Sigmoid colon (tissue), 7 donors: Measurements from ENCODE around the gene ADAM19. TPM values are rescaled to one million over a fixed set of nuclear protein-coding genes. Genes with fewer than 3 reads are reported as not detected.

Experiments
- DNase-seq: peaks from one replicate; pipeline ENCODE4 v3.0.0-alpha.2; 2019
- H3K27ac ChIP-seq, 4 donors: fragments of 200-600 bp; sonication (generic); one replicate each; pipeline ENCODE4 v1.5.1; 2016 to 2019; ENCODE audit warnings: mild to moderate bottlenecking in 1 of 4
- H3K27me3 ChIP-seq, 3 donors: fragments of 200-600 bp; sonication (generic); one replicate each; pipeline ENCODE4 v1.5.1; 2019; ENCODE audit warnings: mild to moderate bottlenecking in 1 of 3
- H3K36me3 ChIP-seq, 4 donors: fragments of 200-600 bp; sonication (generic); one replicate each; pipeline ENCODE4 v1.5.1; 2016 to 2019
- H3K4me1 ChIP-seq, 4 donors: fragments of 200-600 bp; sonication (generic); one replicate each; pipeline ENCODE4 v1.5.1; 2017 to 2019
- H3K4me3 ChIP-seq, 4 donors: fragments of 200-600 bp; sonication (generic); one replicate each; pipeline ENCODE4 v1.5.1; 2017 to 2019; ENCODE audit warnings: mild to moderate bottlenecking in 2 of 4, moderate library complexity in 1 of 4
- H3K9me3 ChIP-seq, 4 donors: fragments of 200-600 bp in 3 of 4; sonication (generic) in 3 of 4; one replicate each; pipeline versions ENCODE4 v1.5.1 to v1.6.1; 2013 to 2019
- CTCF ChIP-seq, 4 experiments: fragments of 450-650 bp in 3 of 4; fragments of 200-600 bp in 1 of 4; IDR thresholded peaks; one replicate each; pipeline ENCODE4 v1.5.1; 2016 to 2019; ENCODE audit warnings: antibody characterized with exemption in 4 of 4, mild to moderate bottlenecking in 3 of 4, moderate library complexity in 2 of 4
- EP300 ChIP-seq, 4 donors: sonication (generic); formaldehyde crosslinking; IDR thresholded peaks; one replicate each; pipeline ENCODE4 v1.6.1; 2017; ENCODE audit warnings: antibody characterized with exemption in 4 of 4
- POLR2A ChIP-seq, 2 donors: fragments of 450-650 bp; IDR thresholded peaks; one replicate each; pipeline ENCODE4 v1.6.1; 2016; ENCODE audit warnings: antibody characterized with exemption in 2 of 2, mild to moderate bottlenecking in 2 of 2, moderate library complexity in 2 of 2
- POLR2AphosphoS5 ChIP-seq, 4 donors: sonication (generic); formaldehyde crosslinking; IDR thresholded peaks; one replicate each; pipeline ENCODE4 v1.6.1; 2017; ENCODE audit warnings: antibody characterized with exemption in 4 of 4
- WGBS, 2 donors: extraction: QIAGEN DNeasy Blood & Tissue Kit; methylation state at CpG; one replicate each; pipeline ENCODE4 v1.1.7; 2013; 5-methylcytosine and 5-hydroxymethylcytosine counted together
- intact Hi-C: fragments of 100-400 bp; cut with DNase I; formaldehyde crosslinking; loops from one replicate; pipeline ENCODE4 v1.15.1; 2023
- polyA plus RNA-seq, 3 donors: library from polyadenylated mRNA; stranded (reverse); fragments of 200-250 nt; gene quantifications; one replicate each; pipeline ENCODE4 v1.2.3, GENCODE V29; 2013
- total RNA-seq, 4 donors: library from RNA; depleted of rRNA; stranded (reverse); fragments of >200 nt; gene quantifications; one replicate each; pipeline ENCODE4 v1.1.0, GENCODE V29; 2016
- donor health status: healthy with polysubstance abuse.
- donor health status: Bipolar disorder and iron deficiency.
- donor health status: healthy.

The ADAM19 gene, protein sequence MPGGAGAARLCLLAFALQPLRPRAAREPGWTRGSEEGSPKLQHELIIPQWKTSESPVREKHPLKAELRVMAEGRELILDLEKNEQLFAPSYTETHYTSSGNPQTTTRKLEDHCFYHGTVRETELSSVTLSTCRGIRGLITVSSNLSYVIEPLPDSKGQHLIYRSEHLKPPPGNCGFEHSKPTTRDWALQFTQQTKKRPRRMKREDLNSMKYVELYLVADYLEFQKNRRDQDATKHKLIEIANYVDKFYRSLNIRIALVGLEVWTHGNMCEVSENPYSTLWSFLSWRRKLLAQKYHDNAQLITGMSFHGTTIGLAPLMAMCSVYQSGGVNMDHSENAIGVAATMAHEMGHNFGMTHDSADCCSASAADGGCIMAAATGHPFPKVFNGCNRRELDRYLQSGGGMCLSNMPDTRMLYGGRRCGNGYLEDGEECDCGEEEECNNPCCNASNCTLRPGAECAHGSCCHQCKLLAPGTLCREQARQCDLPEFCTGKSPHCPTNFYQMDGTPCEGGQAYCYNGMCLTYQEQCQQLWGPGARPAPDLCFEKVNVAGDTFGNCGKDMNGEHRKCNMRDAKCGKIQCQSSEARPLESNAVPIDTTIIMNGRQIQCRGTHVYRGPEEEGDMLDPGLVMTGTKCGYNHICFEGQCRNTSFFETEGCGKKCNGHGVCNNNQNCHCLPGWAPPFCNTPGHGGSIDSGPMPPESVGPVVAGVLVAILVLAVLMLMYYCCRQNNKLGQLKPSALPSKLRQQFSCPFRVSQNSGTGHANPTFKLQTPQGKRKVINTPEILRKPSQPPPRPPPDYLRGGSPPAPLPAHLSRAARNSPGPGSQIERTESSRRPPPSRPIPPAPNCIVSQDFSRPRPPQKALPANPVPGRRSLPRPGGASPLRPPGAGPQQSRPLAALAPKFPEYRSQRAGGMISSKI
- total RNA-seq, result 10 to 100 TPM; 18.8 to 53.2 (median 35.0) TPM
- 10 to 100 TPM in 1 of 3 donors, 1 to 10 TPM in 2; 1.2 to 16.3 (median 1.2) TPM for polyA plus RNA-seq

DNA sequence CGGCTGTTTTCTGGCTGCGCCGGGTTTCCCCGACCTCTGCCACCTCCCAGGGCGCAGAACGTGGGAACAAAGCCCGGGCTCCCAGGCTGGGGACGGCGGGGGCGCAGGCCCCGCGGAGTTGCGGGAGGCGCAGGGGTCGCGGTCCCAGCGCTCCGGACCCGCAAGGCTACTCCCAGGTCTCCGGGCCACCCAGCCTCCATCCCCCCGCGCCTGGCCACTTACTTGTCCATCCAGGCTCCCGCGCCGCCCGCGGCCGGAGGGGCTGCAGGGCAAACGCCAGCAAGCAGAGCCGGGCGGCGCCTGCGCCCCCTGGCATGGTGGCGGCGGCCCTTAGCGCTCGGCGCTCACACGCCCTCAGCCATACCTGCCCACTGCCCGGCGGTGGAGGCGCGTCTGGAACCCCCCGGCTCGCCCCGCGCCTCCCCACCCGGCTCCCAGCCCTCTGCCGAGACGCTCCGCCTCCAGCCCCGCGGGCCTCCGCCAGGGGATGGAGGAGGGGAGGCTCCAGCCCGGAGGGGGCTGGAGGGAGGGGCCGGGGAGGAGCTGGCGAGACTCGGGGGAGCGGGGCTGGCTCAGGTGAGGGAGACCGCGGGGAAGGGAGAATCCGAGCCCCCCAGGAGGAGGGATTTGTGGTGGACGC, at the start of gene ADAM19:
TSS of gene ADAM19 (minus strand) at position 395 of the 640 bp plus-strand sequence. CDS start at position 316, 79 bp downstream.
- peaks cover 0 to 8% (median 0%) of the 10 kb centered on the region in 4 donors for H3K36me3 ChIP-seq
- peaks cover 0 to 45% (median 34%) of the 10 kb centered on the region in 4 donors for H3K4me1 ChIP-seq
- H3K9me3 ChIP-seq, result no peaks in the 10 kb centered on the region
- WGBS, 2 donors, result 1% methylated on average over 63 of the region's 63 CpGs
- H3K27ac ChIP-seq, result peak within 1 kb of the TSS; percentile 91 to 95 (median 94)
- H3K4me3 ChIP-seq, result peak within 1 kb of the TSS; percentile 77 to 89 (median 79)
- peak; percentile 83 for DNase-seq
- intact Hi-C loops, result loop anchor here (2.0 to 5.0 kb wide), 4 partner anchors 59 to 208 kb away; partner anchors contain the start of gene C5orf52
- no peaks in the 10 kb centered on the region for H3K27me3 ChIP-seq
- TF ChIP-seq POLR2A (IDR thresholded peaks at IDR 0.05), result peak in 1 of 2 donors; percentile 62
- TF ChIP-seq POLR2AphosphoS5 (IDR thresholded peaks at IDR 0.05), result peak; percentile 65 to 95 (median 82)
- peak; percentile 9 to 52 (median 32) for TF ChIP-seq CTCF (IDR thresholded peaks at IDR 0.05)
- TF ChIP-seq EP300 (IDR thresholded peaks at IDR 0.05), result no peak

DNA sequence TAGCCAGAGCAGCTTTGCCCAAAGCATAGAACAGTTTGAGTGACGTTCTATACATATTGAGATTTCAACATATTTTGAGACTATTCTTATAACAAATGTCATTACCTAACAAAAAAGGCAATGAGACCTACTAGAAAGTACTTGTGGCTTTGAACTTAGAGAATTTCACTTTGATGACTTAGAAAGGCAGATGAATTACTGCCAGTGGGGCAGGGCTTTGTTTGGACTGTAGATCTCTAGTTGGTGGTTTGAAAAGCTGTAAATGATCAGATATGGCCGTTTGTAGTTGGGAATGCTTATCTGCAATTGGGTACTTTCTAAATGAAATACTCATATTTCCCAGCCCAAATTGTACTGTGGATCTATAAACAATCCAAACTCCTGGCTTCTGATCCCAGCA, 48.6 kb upstream of the ADAM19 start:
- no peaks in the 10 kb centered on the region for H3K36me3 ChIP-seq
- H3K27ac ChIP-seq, result no peak overlapping the region
- DNase-seq, result no peak
- intact Hi-C loops, result no loop called here
- H3K4me3 ChIP-seq, result no peak overlapping the region
- H3K4me1 ChIP-seq, result no peaks in the 10 kb centered on the region
- no peaks in the 10 kb centered on the region for H3K27me3 ChIP-seq
- 13 to 48% methylated on average over 2 of the region's 2 CpGs for WGBS, 2 donors
- no peaks in the 10 kb centered on the region for H3K9me3 ChIP-seq
- TF ChIP-seq POLR2AphosphoS5 (IDR thresholded peaks at IDR 0.05) (no peak), POLR2A (IDR thresholded peaks at IDR 0.05) (no peak), CTCF (IDR thresholded peaks at IDR 0.05) (no peak), EP300 (IDR thresholded peaks at IDR 0.05) (no peak)

DNA sequence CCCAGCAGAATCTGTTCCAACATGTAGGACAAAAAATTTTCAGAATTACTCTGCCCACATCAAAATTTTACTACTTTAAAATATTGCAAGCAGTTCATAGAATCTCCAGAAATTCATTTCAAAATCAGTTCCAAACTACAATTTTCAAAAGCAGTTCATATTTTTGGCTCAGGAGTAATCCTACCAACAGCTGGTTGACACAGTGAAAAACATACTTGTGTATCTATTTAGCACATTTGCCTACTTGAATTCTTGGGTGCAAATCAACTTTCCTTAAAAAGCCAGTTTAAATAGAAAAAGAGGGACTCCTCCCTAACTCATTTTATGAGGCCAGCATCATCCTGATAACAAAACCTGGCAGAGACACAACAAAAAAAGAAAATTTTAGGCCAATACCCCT, 45.2 kb upstream of the ADAM19 start:
- intact Hi-C loops, result no loop called here
- Histone ChIP-seq H3K27me3 (no peaks in the 10 kb centered on the region), H3K4me1 (no peaks in the 10 kb centered on the region), H3K27ac (no peak overlapping the region), H3K4me3 (no peak overlapping the region), H3K9me3 (no peaks in the 10 kb centered on the region), H3K36me3 (no peaks in the 10 kb centered on the region)
- TF ChIP-seq EP300 (IDR thresholded peaks at IDR 0.05), result no peak
- no peak for TF ChIP-seq POLR2A (IDR thresholded peaks at IDR 0.05)
- TF ChIP-seq CTCF (IDR thresholded peaks at IDR 0.05), result no peak
- TF ChIP-seq POLR2AphosphoS5 (IDR thresholded peaks at IDR 0.05), result no peak
- no peak for DNase-seq

GRCh38 chr5:157618191-157618765, 42.7 kb upstream of the ADAM19 start:
- H3K36me3 ChIP-seq, result no peaks in the 10 kb centered on the region
- no peak overlapping the region for H3K4me3 ChIP-seq
- H3K4me1 ChIP-seq, result peaks cover 0 to 2% (median 0%) of the 10 kb centered on the region in 4 donors
- no peak for TF ChIP-seq POLR2A (IDR thresholded peaks at IDR 0.05)
- no peak for TF ChIP-seq POLR2AphosphoS5 (IDR thresholded peaks at IDR 0.05)
- TF ChIP-seq CTCF (IDR thresholded peaks at IDR 0.05), result no peak
- TF ChIP-seq EP300 (IDR thresholded peaks at IDR 0.05), result no peak
- no peak for DNase-seq
- no peaks in the 10 kb centered on the region for H3K27me3 ChIP-seq
- H3K27ac ChIP-seq, result no peak overlapping the region
- intact Hi-C loops, result no loop called here
- H3K9me3 ChIP-seq, result no peaks in the 10 kb centered on the region
- 94 to 95% methylated on average over 8 of the region's 8 CpGs for WGBS, 2 donors
